Endothelial cell of umbilical vein (primary cell): ENCODE data around the gene INTS4. TPM values are rescaled to one million over a fixed set of nuclear protein-coding genes. Genes with fewer than 3 reads are reported as not detected.

ENCODE experiments used
- BruUV-seq: library from RNA; stranded (reverse); fragments of 400-500 nt; replicated peaks from 2 replicates; lab custom pipeline; 2021; lab: Mats Ljungman, UMichigan
- CTCF ChIA-PET: fragments of 300-600, 350-600 bp; sonication (Branson Sonifier 250); formaldehyde crosslinking; loops from one replicate; lab custom pipeline; 2021; ENCODE audit warnings: antibody characterized with exemption, inconsistent platforms; lab: Charles Lee
- POLR2A ChIA-PET: fragments of 300-600, 350-600 bp; sonication (Branson Sonifier 250); formaldehyde crosslinking; loops from one replicate; lab custom pipeline; 2021; ENCODE audit warnings: antibody characterized with exemption, inconsistent platforms; lab: Charles Lee
- DNase-seq: peaks from one replicate; pipeline ENCODE4 v3.0.0-alpha.2; 2011; ENCODE audit warnings: low read depth, low spot score
- FAIRE-seq: peaks from 2 replicates; lab custom pipeline; 2011; peaks lifted over from hg19 to GRCh38; lab: Jason Lieb, UNC
- H2AFZ ChIP-seq: 2 replicates; pipeline ENCODE4 v1.6.0; 2012; ENCODE audit warnings: low read depth, low read length, control low read depth, inconsistent platforms
- H3K27ac ChIP-seq: 2 replicates; pipeline ENCODE4 v1.5.1; 2011; ENCODE audit warnings: low read depth, mild to moderate bottlenecking, control low read depth, low read length, moderate library complexity; ENCODE audit not compliant: insufficient read depth
- H3K27me3 ChIP-seq, 2 experiments: 2 replicates each; pipeline versions ENCODE4 v1.6.0 to v1.6.1; 2011; ENCODE audit warnings: low read length in 2 of 2, mixed read lengths in 1 of 2; ENCODE audit not compliant: control insufficient read depth in 2 of 2, insufficient read depth in 2 of 2
- H3K36me3 ChIP-seq, 2 experiments: 2 replicates in 1 of 2; 3 replicates in 1 of 2; pipeline ENCODE4 v1.5.1; 2011; ENCODE audit warnings: low read length in 2 of 2, mild to moderate bottlenecking in 1 of 2, moderate library complexity in 1 of 2; ENCODE audit not compliant: control insufficient read depth in 2 of 2, insufficient read depth in 2 of 2; ENCODE audit errors: extremely low read depth in 1 of 2
- H3K4me1 ChIP-seq: 3 replicates; pipeline ENCODE4 v1.5.1; 2011; ENCODE audit warnings: mild to moderate bottlenecking, low read length; ENCODE audit not compliant: control insufficient read depth, insufficient read depth; ENCODE audit errors: extremely low read depth
- H3K4me2 ChIP-seq: 2 replicates; pipeline ENCODE4 v1.6.1; 2011; ENCODE audit warnings: low read length, control low read depth, mixed read lengths; ENCODE audit not compliant: insufficient read depth
- H3K4me3 ChIP-seq, 3 experiments: fragments of 200-600 bp in 1 of 3; sonication (generic), shearing (Covaris generic) in 1 of 3; replicated peaks in 1 of 3; 2 replicates each; pipeline ENCODE4 v1.5.1; 2011 to 2016; ENCODE audit warnings: control low read depth in 3 of 3, low read length in 3 of 3, mild to moderate bottlenecking in 2 of 3, inconsistent platforms in 1 of 3, low read depth in 1 of 3, moderate library complexity in 1 of 3; ENCODE audit not compliant: insufficient read depth in 1 of 3
- H3K79me2 ChIP-seq: 2 replicates; pipeline ENCODE4 v1.6.0; 2012; ENCODE audit warnings: low read length, inconsistent platforms; ENCODE audit not compliant: control insufficient read depth, insufficient read depth
- H3K9ac ChIP-seq: replicated peaks from 2 replicates; pipeline ENCODE3; 2011; ENCODE audit warnings: low read length, control low read depth; ENCODE audit not compliant: insufficient read depth; ENCODE audit errors: extremely low read depth
- H3K9me1 ChIP-seq: replicated peaks from 3 replicates; pipeline ENCODE4 v1.6.0; 2011; ENCODE audit warnings: mild to moderate bottlenecking, low read length; ENCODE audit not compliant: control insufficient read depth, insufficient read depth; ENCODE audit errors: extremely low read depth
- H3K9me3 ChIP-seq: replicated peaks from 2 replicates; pipeline ENCODE4 v1.5.1; 2012; ENCODE audit warnings: low read length, inconsistent platforms; ENCODE audit not compliant: control insufficient read depth, insufficient read depth
- H4K20me1 ChIP-seq: replicated peaks from 2 replicates; pipeline ENCODE3; 2011; ENCODE audit warnings: mild to moderate bottlenecking, low read length; ENCODE audit not compliant: control insufficient read depth, insufficient read depth; ENCODE audit errors: extremely low read depth
- EZH2 ChIP-seq: IDR thresholded peaks from 2 replicates; pipeline ENCODE4 v1.6.1; 2012; ENCODE audit warnings: borderline replicate concordance, low read depth, mild to moderate bottlenecking, moderate library complexity, low read length, inconsistent platforms; ENCODE audit not compliant: severe bottlenecking
- FOS ChIP-seq: IDR thresholded peaks from 2 replicates; pipeline ENCODE4 v1.6.1; 2011; ENCODE audit warnings: mild to moderate bottlenecking, low read length, moderate library complexity, borderline replicate concordance; ENCODE audit not compliant: insufficient read depth
- JUN ChIP-seq: IDR thresholded peaks from 2 replicates; pipeline ENCODE4 v1.6.1; 2011; ENCODE audit warnings: borderline replicate concordance, low read depth; ENCODE audit not compliant: insufficient read length, insufficient read depth
- POLR2AphosphoS5 ChIP-seq: IDR thresholded peaks from 2 replicates; pipeline ENCODE4 v1.6.1; 2012; ENCODE audit warnings: low read depth, mild to moderate bottlenecking, control low read depth, low read length, moderate library complexity; ENCODE audit not compliant: insufficient read depth
- dilution Hi-C: fragments of 300-500 bp; cut with MboI; formaldehyde crosslinking; loops from one replicate; pipeline ENCODE4 v1.15.0; 2019; ENCODE audit warnings: low sequenced_read_pairs; ENCODE audit not compliant: extremely low pct_ligation_motif_present
- intact Hi-C: fragments of 100-400 bp; cut with micrococcal nuclease; formaldehyde crosslinking; loops from one replicate; pipeline ENCODE4 v1.10.0; 2022
- polyA plus RNA-seq, 4 experiments: library from polyadenylated mRNA; depleted of rRNA in 3 of 4; stranded (reverse) in 3 of 4; unstranded in 1 of 4; fragments of >200 nt; gene quantifications; 2 replicates each; pipeline versions ENCODE4 v1.2.1 to v1.2.3, GENCODE V29; 2011 to 2012; ENCODE audit warnings: missing spikeins in 1 of 4
- small RNA-seq: library from RNA; depleted of rRNA; stranded (forward); fragments of <200 nt; gene quantifications from one replicate; pipeline ENCODE3, GENCODE V24; 2012; ENCODE audit warnings: low replicate concordance, low read depth; ENCODE audit not compliant: insufficient read depth, insufficient read length
- total RNA-seq: library from RNA; stranded (reverse); gene quantifications from 2 replicates; pipeline ENCODE4 v1.2.3, GENCODE V29; 2021
- TF ChIP-seq, protein P1 (sequence below), 2 donors: IDR thresholded peaks; 1 replicate in 1 of 2; 2 replicates in 1 of 2; pipeline ENCODE4 v1.5.1; 2011; ENCODE audit warnings: low read length in 2 of 2, mild to moderate bottlenecking in 2 of 2, moderate library complexity in 2 of 2, control low read depth in 1 of 2, inconsistent platforms in 1 of 2, low read depth in 1 of 2; ENCODE audit not compliant: insufficient read depth in 1 of 2; ENCODE audit errors: extremely low read depth in 1 of 2

INTS4 gene
- total and polyA plus RNA-seq, 2 donors (not counting 3 experiments of a cell fraction or from before 2014, with no cell fraction given), result 29.2 to 37.8 TPM

DNA sequence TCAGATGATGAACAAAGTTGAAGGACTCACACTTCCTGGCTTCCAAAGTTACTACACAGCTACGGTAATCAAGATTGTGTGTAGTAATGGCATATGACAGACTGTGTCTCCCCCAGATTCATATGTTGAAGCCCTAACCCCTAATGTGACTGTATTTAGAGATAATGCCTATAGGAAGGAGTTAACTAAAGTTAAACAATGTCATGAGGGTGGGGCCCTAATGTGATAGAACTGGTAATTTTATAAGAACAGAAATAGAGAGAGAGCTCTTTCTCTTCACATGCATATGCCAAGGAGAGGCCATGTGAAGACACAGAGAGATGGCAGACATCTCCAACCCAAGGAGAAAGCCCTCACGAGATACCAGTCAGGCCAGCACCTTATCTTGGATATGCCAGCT lies 165.5 kb downstream of the INTS4 start:
- Histone ChIP-seq H3K79me2 (peaks cover 1% of the 10 kb centered on the region), H3K4me2 (no peak overlapping the region), H3K36me3 (no peaks in the 10 kb centered on the region), H2AFZ (no peak overlapping the region), H3K4me1 (no peaks in the 10 kb centered on the region), H3K27ac (no peak overlapping the region), H4K20me1 (no peaks in the 10 kb centered on the region), H3K9me1 (no peaks in the 10 kb centered on the region), H3K4me3 (no peak overlapping the region), H3K9me3 (no peaks in the 10 kb centered on the region), H3K9ac (no peak overlapping the region), H3K27me3 (no peaks in the 10 kb centered on the region)
- ChIA-PET POLR2A (no interaction called here), CTCF (no interaction called here)
- TF ChIP-seq POLR2AphosphoS5 (no peak), FOS (no peak), JUN (no peak), EZH2 (no peak)
- TF ChIP-seq, protein P1, sequence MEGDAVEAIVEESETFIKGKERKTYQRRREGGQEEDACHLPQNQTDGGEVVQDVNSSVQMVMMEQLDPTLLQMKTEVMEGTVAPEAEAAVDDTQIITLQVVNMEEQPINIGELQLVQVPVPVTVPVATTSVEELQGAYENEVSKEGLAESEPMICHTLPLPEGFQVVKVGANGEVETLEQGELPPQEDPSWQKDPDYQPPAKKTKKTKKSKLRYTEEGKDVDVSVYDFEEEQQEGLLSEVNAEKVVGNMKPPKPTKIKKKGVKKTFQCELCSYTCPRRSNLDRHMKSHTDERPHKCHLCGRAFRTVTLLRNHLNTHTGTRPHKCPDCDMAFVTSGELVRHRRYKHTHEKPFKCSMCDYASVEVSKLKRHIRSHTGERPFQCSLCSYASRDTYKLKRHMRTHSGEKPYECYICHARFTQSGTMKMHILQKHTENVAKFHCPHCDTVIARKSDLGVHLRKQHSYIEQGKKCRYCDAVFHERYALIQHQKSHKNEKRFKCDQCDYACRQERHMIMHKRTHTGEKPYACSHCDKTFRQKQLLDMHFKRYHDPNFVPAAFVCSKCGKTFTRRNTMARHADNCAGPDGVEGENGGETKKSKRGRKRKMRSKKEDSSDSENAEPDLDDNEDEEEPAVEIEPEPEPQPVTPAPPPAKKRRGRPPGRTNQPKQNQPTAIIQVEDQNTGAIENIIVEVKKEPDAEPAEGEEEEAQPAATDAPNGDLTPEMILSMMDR (IDR thresholded peaks at IDR 0.05; ENCODE audit: extremely low read depth in 1 of 2, insufficient read depth in 1 of 2, low read depth in 1 of 2, low read length in 2 of 2), result no peak
- intact Hi-C loops (no loop called here), dilution Hi-C loops (no loop called here)
- FAIRE-seq (no peak), DNase-seq (no peak)
- no TSS peak for BruUV-seq

Small RNAs within 50 kb of the gene (small RNA-seq; reads per million reads assigned to genes)
- not detected for gene AP002812.4

Other genes with a start within 250 kb of the INTS4 start
- gene RSF1, start 173.9 kb downstream of the INTS4 start, total RNA-seq, result 55.1 and 58.6 TPM in 2 replicates
- gene RSF1, start 173.9 kb downstream of the INTS4 start, polyA plus RNA-seq, result 4.9 and 10.0 TPM in 2 replicates
- 51.0 and 57.1 TPM in 2 replicates for gene AAMDC, start 173.5 kb downstream of the INTS4 start, total RNA-seq
- 28.2 and 48.1 TPM in 2 replicates for gene AAMDC, start 173.5 kb downstream of the INTS4 start, polyA plus RNA-seq
- gene KCTD14, start 28.6 kb upstream of the INTS4 start, total RNA-seq, result 1.1 and 1.8 TPM in 2 replicates
- gene KCTD14, start 28.6 kb upstream of the INTS4 start, polyA plus RNA-seq, result 0.57 and 0.64 TPM in 2 replicates
- gene THRSP, start 69.2 kb upstream of the INTS4 start, total RNA-seq, result not detected in 2 replicates
- gene THRSP, start 69.2 kb upstream of the INTS4 start, polyA plus RNA-seq, result not detected in 2 replicates
- gene NDUFC2, start 85.2 kb upstream of the INTS4 start, total RNA-seq, result 226 and 236 TPM in 2 replicates
- gene NDUFC2, start 85.2 kb upstream of the INTS4 start, polyA plus RNA-seq, result 318 and 375 TPM in 2 replicates
- 38.1 and 43.9 TPM in 2 replicates for gene ALG8, start 145.0 kb upstream of the INTS4 start, total RNA-seq
- gene ALG8, start 145.0 kb upstream of the INTS4 start, polyA plus RNA-seq, result 35.2 and 48.2 TPM in 2 replicates
- gene KCTD21, start 194.0 kb upstream of the INTS4 start, total RNA-seq, result 8.5 and 9.5 TPM in 2 replicates
- gene KCTD21, start 194.0 kb upstream of the INTS4 start, polyA plus RNA-seq, result 11.9 and 16.0 TPM in 2 replicates
- gene USP35, start 194.3 kb upstream of the INTS4 start, total RNA-seq, result 10.3 and 12.4 TPM in 2 replicates
- gene USP35, start 194.3 kb upstream of the INTS4 start, polyA plus RNA-seq, result 8.9 and 9.1 TPM in 2 replicates